Stimulated activated CD4-positive, alpha-beta T cell treated with anti-CD3 and anti-CD28 coated beads, Interleukin-4, amount 100 ng/mL, for 24 hours (primary cell): ENCODE results near the gene SLC50A1.

Source experiments
- DNase-seq: peaks from one replicate; pipeline ENCODE4 v3.0.0-alpha.2; 2020

The SLC50A1 gene

GRCh38 chr1:155171836-155172731, 36.4 kb downstream of the SLC50A1 start:
- DNase-seq, result peak; percentile 48

- peak; percentile 96 for DNase-seq
Observed at GRCh38 chr1:155172732-155173477, 37.3 kb downstream of the SLC50A1 start, which contains the start of gene KRTCAP2. TSS of gene KRTCAP2 (minus strand) at chr1:155173304. CDS start at chr1:155173224, 80 bp downstream.

- DNase-seq, result peak; percentile 78
Observed at GRCh38 chr1:155173478-155174323, 38.0 kb downstream of the SLC50A1 start, which contains the start of gene TRIM46. TSS of gene TRIM46 (plus strand) at chr1:155173849. CDS start at chr1:155173967, 118 bp downstream.

GRCh38 chr1:155174324-155175280, 39.0 kb downstream of the SLC50A1 start:
- peak; percentile 49 for DNase-seq

- no peak for DNase-seq
Observed at GRCh38 chr1:155175281-155175926, 39.8 kb downstream of the SLC50A1 start.

- DNase-seq, result no peak
Observed at GRCh38 chr1:155175927-155176371, 40.3 kb downstream of the SLC50A1 start.

- DNase-seq, result peak; percentile 89
Observed at GRCh38 chr1:155176544-155177071, 41.0 kb downstream of the SLC50A1 start.

GRCh38 chr1:155177192-155177917, 41.7 kb downstream of the SLC50A1 start:
- DNase-seq, result no peak

GRCh38 chr1:155177918-155178281, 42.2 kb downstream of the SLC50A1 start:
- no peak for DNase-seq

GRCh38 chr1:155178441-155179111, 42.9 kb downstream of the SLC50A1 start:
- no peak for DNase-seq

- no peak for DNase-seq
Observed at GRCh38 chr1:155179112-155180031, 43.7 kb downstream of the SLC50A1 start.

- no peak for DNase-seq
Observed at GRCh38 chr1:155181371-155182051, 45.9 kb downstream of the SLC50A1 start.

- DNase-seq, result no peak
Observed at GRCh38 chr1:155182052-155182550, 46.4 kb downstream of the SLC50A1 start.

GRCh38 chr1:155183775-155184221, 48.1 kb downstream of the SLC50A1 start:
- DNase-seq, result no peak

GRCh38 chr1:155184351-155184811, 48.7 kb downstream of the SLC50A1 start:
- no peak for DNase-seq

GRCh38 chr1:155184835-155185782, 49.5 kb downstream of the SLC50A1 start:
- DNase-seq, result no peak
